CD4-positive, CD25-positive, alpha-beta regulatory T cell (primary cell): ENCODE results near the gene KCNMA1. TPM values are rescaled to one million over a fixed set of nuclear protein-coding genes. Genes with fewer than 3 reads are reported as not detected.

ENCODE experiments used
- ATAC-seq, 2 donors: fragments of 150-1000 bp; cut with Tn5 transposase; one replicate each; pipeline ENCODE4 v1.10.0; 2021; ENCODE audit warnings: low read depth in 2 of 2, moderate number of reproducible peaks in 2 of 2, moderate library complexity in 1 of 2
- DNase-seq, 3 donors: peaks; one replicate each; pipeline versions ENCODE4 v3.0.0 to v3.0.0-alpha.2; 2012 to 2022; ENCODE audit warnings: mixed read lengths in 1 of 3
- H3K27ac ChIP-seq: one replicate; pipeline ENCODE4 v1.7.0; 2013; ENCODE audit warnings: mild to moderate bottlenecking, low read length; ENCODE audit not compliant: insufficient read depth, poor library complexity, severe bottlenecking
- H3K27me3 ChIP-seq: one replicate; pipeline ENCODE4 v1.7.0; 2013; ENCODE audit warnings: low read length; ENCODE audit not compliant: control insufficient read depth, insufficient read depth
- H3K36me3 ChIP-seq: one replicate; pipeline ENCODE4 v1.7.0; 2013; ENCODE audit warnings: mild to moderate bottlenecking, low read length, moderate library complexity; ENCODE audit not compliant: control insufficient read depth, insufficient read depth
- H3K4me1 ChIP-seq: 2 replicates; pipeline ENCODE4 v1.7.0; 2013; ENCODE audit warnings: mild to moderate bottlenecking, low read length; ENCODE audit not compliant: insufficient read depth, control insufficient read depth, poor library complexity, severe bottlenecking
- H3K4me3 ChIP-seq: one replicate; pipeline ENCODE4 v1.7.0; 2013; ENCODE audit warnings: low read depth, mild to moderate bottlenecking, low read length, moderate library complexity
- H3K9me3 ChIP-seq, 2 experiments: 1 replicate in 1 of 2; 2 replicates in 1 of 2; pipeline ENCODE4 v1.7.0; 2013; ENCODE audit warnings: low read length in 2 of 2, mild to moderate bottlenecking in 1 of 2, moderate library complexity in 1 of 2; ENCODE audit not compliant: control insufficient read depth in 2 of 2
- H3K27ac Mint-ChIP-seq, 3 donors: one replicate each; pipeline ENCODE4 v1.8.0; 2020 to 2022; ENCODE audit warnings: mild to moderate bottlenecking in 3 of 3, mixed read lengths in 3 of 3, moderate library complexity in 2 of 3
- H3K27me3 Mint-ChIP-seq: one replicate; pipeline ENCODE4 v1.8.0; 2022; ENCODE audit warnings: mild to moderate bottlenecking, mixed read lengths
- H3K36me3 Mint-ChIP-seq: one replicate; pipeline ENCODE4 v1.8.0; 2020; ENCODE audit warnings: mixed read lengths
- H3K4me1 Mint-ChIP-seq, 4 donors: one replicate each; pipeline ENCODE4 v1.8.0; 2020 to 2022; ENCODE audit warnings: mixed read lengths in 4 of 4, mild to moderate bottlenecking in 1 of 4
- H3K4me3 Mint-ChIP-seq, 4 donors: one replicate each; pipeline ENCODE4 v1.8.0; 2020 to 2022; ENCODE audit warnings: mild to moderate bottlenecking in 4 of 4, mixed read lengths in 4 of 4, moderate library complexity in 3 of 4
- H3K9me3 Mint-ChIP-seq, 7 donors: one replicate each; pipeline ENCODE4 v1.8.0; 2020 to 2022; ENCODE audit warnings: mixed read lengths in 7 of 7, mild to moderate bottlenecking in 3 of 7, moderate library complexity in 2 of 7
- polyA plus RNA-seq, 4 donors: library from polyadenylated mRNA; unstranded; fragments of 300-500 nt; fragmentation: Illumina TruSeq; gene quantifications; one replicate each; pipeline ENCODE4 v1.2.3, GENCODE V29; 2021
- total RNA-seq: library from RNA; stranded (reverse); gene quantifications from one replicate; pipeline ENCODE4 v1.2.3, GENCODE V29; 2022

KCNMA1 gene
- total and polyA plus RNA-seq, 5 donors from 2014 or later: not detected

- peaks cover 0 to 3% (median under 1%) of the 10 kb centered on the region in 7 donors for H3K9me3 Mint-ChIP-seq
- Histone ChIP-seq H3K4me3 (no peak overlapping the region), H3K36me3 (no peaks in the 10 kb centered on the region), H3K4me1 (no peaks in the 10 kb centered on the region), H3K27ac (no peak overlapping the region), H3K9me3 (no peaks in the 10 kb centered on the region), H3K27me3 (no peaks in the 10 kb centered on the region)
- DNase-seq (no peak), ATAC-seq (no peak)
- H3K36me3 Mint-ChIP-seq: no peaks in the 10 kb centered on the region
- H3K27ac Mint-ChIP-seq: no peak overlapping the region
- H3K4me3 Mint-ChIP-seq: no peak overlapping the region
- H3K27me3 Mint-ChIP-seq: no peaks in the 10 kb centered on the region
- no peaks in the 10 kb centered on the region for H3K4me1 Mint-ChIP-seq
These were observed 326.4 kb downstream of the KCNMA1 start for GRCh38 chr10:77311186-77311585.

- Mint-ChIP-seq H3K36me3 (no peaks in the 10 kb centered on the region), H3K27me3 (no peaks in the 10 kb centered on the region), H3K4me3 (no peak overlapping the region), H3K4me1 (no peaks in the 10 kb centered on the region), H3K27ac (no peak overlapping the region), H3K9me3 (peaks cover 0 to 6% (median 2%) of the 10 kb centered on the region in 7 donors)
- Histone ChIP-seq H3K4me1 (no peaks in the 10 kb centered on the region), H3K9me3 (no peaks in the 10 kb centered on the region), H3K27me3 (no peaks in the 10 kb centered on the region), H3K27ac (no peak overlapping the region), H3K4me3 (no peak overlapping the region), H3K36me3 (no peaks in the 10 kb centered on the region)
- no peak for ATAC-seq
- no peak for DNase-seq
These were observed 327.2 kb downstream of the KCNMA1 start for GRCh38 chr10:77310288-77310840.

GRCh38 chr10:77309509-77309908 lies 328.1 kb downstream of the KCNMA1 start:
- H3K9me3 Mint-ChIP-seq: peaks cover 0 to 6% (median 2%) of the 10 kb centered on the region in 7 donors

GRCh38 chr10:77309092-77309491 lies 328.5 kb downstream of the KCNMA1 start:
- peaks cover 0 to 6% (median 2%) of the 10 kb centered on the region in 7 donors for H3K9me3 Mint-ChIP-seq
- H3K4me1 ChIP-seq: no peaks in the 10 kb centered on the region
- no peaks in the 10 kb centered on the region for H3K36me3 ChIP-seq
- H3K36me3 Mint-ChIP-seq: no peaks in the 10 kb centered on the region
- DNase-seq (no peak), ATAC-seq (no peak)
- no peaks in the 10 kb centered on the region for H3K27me3 Mint-ChIP-seq
- no peaks in the 10 kb centered on the region for H3K9me3 ChIP-seq
- H3K27me3 ChIP-seq: no peaks in the 10 kb centered on the region
- H3K27ac ChIP-seq: no peak overlapping the region
- no peak overlapping the region for H3K4me3 Mint-ChIP-seq
- H3K4me1 Mint-ChIP-seq: no peaks in the 10 kb centered on the region
- no peak overlapping the region for H3K4me3 ChIP-seq
- no peak overlapping the region for H3K27ac Mint-ChIP-seq

More at GRCh38 chr10:77309509-77309908, 328.1 kb downstream of the KCNMA1 start:
- Histone ChIP-seq H3K9me3 (no peaks in the 10 kb centered on the region), H3K4me1 (no peaks in the 10 kb centered on the region), H3K27ac (no peak overlapping the region), H3K36me3 (no peaks in the 10 kb centered on the region), H3K27me3 (no peaks in the 10 kb centered on the region), H3K4me3 (no peak overlapping the region)
- Mint-ChIP-seq H3K4me3 (no peak overlapping the region), H3K27me3 (no peaks in the 10 kb centered on the region), H3K4me1 (no peaks in the 10 kb centered on the region), H3K27ac (no peak overlapping the region), H3K36me3 (no peaks in the 10 kb centered on the region)
- ATAC-seq (no peak), DNase-seq (no peak)

GRCh38 chr10:77308084-77308732 lies 329.4 kb downstream of the KCNMA1 start:
- H3K4me3 Mint-ChIP-seq: no peak overlapping the region
- H3K27me3 ChIP-seq: no peaks in the 10 kb centered on the region
- ATAC-seq: no peak

GRCh38 chr10:77306666-77307065 lies 330.9 kb downstream of the KCNMA1 start:
- Mint-ChIP-seq H3K36me3 (no peaks in the 10 kb centered on the region), H3K4me1 (no peaks in the 10 kb centered on the region), H3K4me3 (no peak overlapping the region), H3K27me3 (no peaks in the 10 kb centered on the region), H3K27ac (no peak overlapping the region), H3K9me3 (peaks cover 0 to 6% (median 3%) of the 10 kb centered on the region in 7 donors)
- H3K27ac ChIP-seq: no peak overlapping the region
- H3K9me3 ChIP-seq: no peaks in the 10 kb centered on the region
- no peaks in the 10 kb centered on the region for H3K4me1 ChIP-seq
- H3K27me3 ChIP-seq: no peaks in the 10 kb centered on the region
- H3K36me3 ChIP-seq: no peaks in the 10 kb centered on the region
- no peak overlapping the region for H3K4me3 ChIP-seq
- ATAC-seq (no peak), DNase-seq (no peak)

More at GRCh38 chr10:77308084-77308732, 329.4 kb downstream of the KCNMA1 start:
- Mint-ChIP-seq H3K4me1 (no peaks in the 10 kb centered on the region), H3K36me3 (no peaks in the 10 kb centered on the region), H3K27me3 (no peaks in the 10 kb centered on the region), H3K9me3 (peaks cover 0 to 6% (median 3%) of the 10 kb centered on the region in 7 donors), H3K27ac (no peak overlapping the region)
- Histone ChIP-seq H3K9me3 (no peaks in the 10 kb centered on the region), H3K36me3 (no peaks in the 10 kb centered on the region), H3K27ac (no peak overlapping the region), H3K4me3 (no peak overlapping the region), H3K4me1 (no peaks in the 10 kb centered on the region)
- no peak for DNase-seq

GRCh38 chr10:77305650-77306632 lies 331.7 kb downstream of the KCNMA1 start:
- no peaks in the 10 kb centered on the region for H3K4me1 Mint-ChIP-seq
- no peak overlapping the region for H3K27ac Mint-ChIP-seq
- H3K27ac ChIP-seq: no peak overlapping the region
- no peaks in the 10 kb centered on the region for H3K36me3 Mint-ChIP-seq
- H3K4me3 ChIP-seq: no peak overlapping the region
- no peaks in the 10 kb centered on the region for H3K36me3 ChIP-seq
- no peak overlapping the region for H3K4me3 Mint-ChIP-seq
- no peak for ATAC-seq
- no peaks in the 10 kb centered on the region for H3K4me1 ChIP-seq
- no peaks in the 10 kb centered on the region for H3K27me3 ChIP-seq
- no peak for DNase-seq
- H3K27me3 Mint-ChIP-seq: no peaks in the 10 kb centered on the region
- peaks cover 0 to 6% (median 3%) of the 10 kb centered on the region in 7 donors for H3K9me3 Mint-ChIP-seq
- no peaks in the 10 kb centered on the region for H3K9me3 ChIP-seq
